GM19328 (cell line): Measurements from ENCODE around the gene COG2.
"Not testable (repeated sequence)": the region's sequence is repeated elsewhere in the genome, so short reads cannot be mapped to it uniquely, and the experiment has no call there.

ENCODE experiments used
- ATAC-seq: cut with Tn5 transposase; IDR thresholded peaks from one replicate; pipeline ENCODE4 v1.9.1; 2021; ENCODE audit warnings: mild to moderate bottlenecking, moderate library complexity; ENCODE audit not compliant: unreplicated experiment

The COG2 gene

DNA sequence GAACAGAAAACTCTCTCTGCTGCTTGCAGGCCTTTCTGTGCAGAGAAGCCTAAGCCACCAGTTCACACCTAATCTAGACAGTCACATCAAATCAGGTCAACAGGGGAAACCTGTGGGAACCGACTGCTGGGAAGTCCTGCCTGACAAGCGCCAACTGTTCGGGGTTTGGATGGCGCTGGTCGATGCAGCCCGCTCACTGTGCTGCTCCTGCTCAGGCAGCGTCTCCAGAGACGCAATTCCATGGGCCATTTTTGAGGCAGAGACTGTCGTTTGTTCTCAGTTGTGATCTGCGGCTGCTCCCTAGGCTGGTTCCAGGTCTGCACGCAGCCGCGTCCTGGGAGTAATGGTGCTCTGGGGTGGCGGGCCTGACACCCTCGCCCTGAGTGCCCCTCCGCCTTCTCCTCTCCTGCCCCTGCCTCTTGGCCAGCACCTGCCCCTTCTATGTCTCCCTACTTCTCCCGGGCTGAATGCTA, 70.2 kb downstream of the COG2 start:
- no peak for ATAC-seq

DNA sequence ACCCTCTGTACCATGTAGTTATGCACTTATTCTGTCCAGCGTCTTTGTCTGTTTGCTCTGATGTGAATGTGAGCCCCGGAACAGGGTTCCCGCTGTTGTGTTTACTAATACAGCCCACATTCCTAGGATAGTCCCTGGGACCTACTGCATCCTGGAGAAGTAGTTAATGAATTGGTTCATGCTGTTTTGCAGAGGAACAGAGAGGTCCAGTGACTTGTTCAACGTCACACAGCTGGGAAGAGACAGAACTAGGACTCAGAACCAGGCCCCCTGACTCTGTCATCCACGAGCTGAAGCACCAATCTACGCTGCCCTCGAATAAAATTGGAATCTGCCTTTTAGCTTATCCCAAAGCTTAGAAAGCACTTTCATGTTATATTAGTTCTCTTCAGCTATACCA, 70.9 kb downstream of the COG2 start:
- ATAC-seq = no peak

DNA sequence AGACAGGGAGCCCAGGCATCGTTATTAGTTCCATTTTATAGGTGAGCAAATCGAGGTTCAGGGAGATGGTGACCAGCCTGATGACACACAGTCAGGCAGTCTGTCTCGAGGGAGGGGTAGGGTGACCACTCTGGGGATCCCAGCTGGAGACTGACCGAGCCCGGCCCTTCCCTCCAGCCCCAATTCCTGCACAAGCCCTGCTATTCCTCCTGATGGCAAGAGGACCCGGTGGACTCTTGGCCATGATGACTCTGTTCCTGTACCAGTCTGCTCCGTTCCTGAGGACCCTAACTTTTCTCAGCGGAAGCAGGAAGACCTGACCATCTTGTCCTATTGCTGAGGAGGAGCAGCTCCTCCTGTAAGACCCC, 71.2 kb downstream of the COG2 start:
- no peak for ATAC-seq

DNA sequence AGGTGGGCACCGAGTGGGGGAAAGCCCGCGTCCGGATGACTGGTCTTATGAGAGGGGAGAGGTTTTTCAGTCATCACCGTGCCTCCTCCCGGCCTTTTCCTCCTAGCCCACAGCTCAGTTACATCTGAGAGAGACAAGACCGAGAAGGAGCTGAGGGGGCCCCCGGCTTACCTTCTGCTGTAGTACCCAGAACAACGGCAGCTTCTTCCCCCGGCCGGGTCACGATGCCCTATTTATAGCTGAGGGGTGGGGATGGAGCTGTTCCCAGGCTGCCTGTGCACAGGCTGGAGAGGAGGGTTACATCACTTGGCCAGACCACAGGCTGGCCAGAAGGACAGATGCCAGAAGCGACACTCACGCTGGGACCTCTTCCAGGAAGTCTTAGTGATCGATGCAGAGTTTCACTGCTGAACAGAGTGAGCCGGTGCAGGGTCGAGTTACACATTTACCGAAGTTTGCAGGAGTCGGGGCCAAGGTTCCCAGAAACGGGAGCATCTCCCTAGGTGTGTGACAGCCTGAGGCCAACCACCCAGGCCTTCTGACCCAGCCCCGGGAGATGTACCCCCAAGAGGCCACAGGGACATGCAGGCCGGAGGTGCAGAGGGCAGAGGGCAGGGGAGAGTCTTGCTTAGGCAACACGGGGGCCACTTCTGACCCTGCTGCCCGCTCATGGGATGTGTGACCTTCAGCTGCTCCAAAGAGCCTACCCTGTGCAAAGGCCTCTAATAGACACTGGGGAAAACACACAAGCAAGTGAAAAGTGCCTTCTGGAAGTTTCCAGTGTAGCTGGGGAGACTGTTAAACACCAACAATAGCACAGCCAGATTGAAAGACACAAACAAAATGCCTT, 71.9 kb downstream of the COG2 start, which contains the start of gene AGT:
Gene AGT (minus strand): TSS at position 208 of the 850 bp plus-strand sequence. CDS start 3,299 bp downstream, outside the sequence.
- ATAC-seq = no peak

DNA sequence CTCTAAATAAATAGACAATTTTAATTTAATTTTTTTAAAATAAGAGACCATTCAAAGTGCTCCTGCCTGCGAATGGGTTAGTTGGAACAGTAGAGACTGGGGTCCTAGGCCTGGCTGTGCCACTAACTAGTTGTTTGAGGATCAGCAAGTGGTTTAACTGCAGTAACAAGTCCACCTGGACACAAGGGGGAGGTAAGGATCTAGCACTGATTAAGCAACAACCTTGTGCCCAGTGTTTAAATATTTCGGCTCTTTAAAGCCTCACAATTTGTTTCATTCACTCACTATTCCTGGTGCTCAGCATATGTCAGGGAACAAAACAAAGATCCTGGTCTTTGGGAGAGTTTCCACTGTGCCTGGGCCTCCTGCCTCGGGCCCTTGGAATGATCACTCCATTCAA, 73.2 kb downstream of the COG2 start:
- ATAC-seq = no peak

DNA sequence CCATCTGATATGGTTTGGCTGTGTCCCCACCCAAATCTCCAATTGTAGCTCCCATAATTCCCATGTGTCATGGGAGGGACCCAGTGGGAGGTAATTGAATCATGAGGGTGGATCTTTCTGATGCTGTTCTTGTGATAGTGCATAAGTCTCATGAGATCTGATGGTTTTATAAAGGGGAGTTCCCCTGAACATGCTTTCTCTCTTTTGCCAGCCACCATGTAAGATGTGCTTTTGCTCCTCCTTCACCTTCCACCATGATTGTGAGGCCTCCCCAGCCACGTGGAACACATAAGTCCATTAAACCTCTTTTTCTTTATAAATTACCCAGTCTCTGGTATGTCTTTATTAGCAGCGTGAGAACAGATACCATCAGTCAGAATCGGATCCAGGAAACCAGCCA, 74.2 kb downstream of the COG2 start:
- ATAC-seq = not testable (repeated sequence)

DNA sequence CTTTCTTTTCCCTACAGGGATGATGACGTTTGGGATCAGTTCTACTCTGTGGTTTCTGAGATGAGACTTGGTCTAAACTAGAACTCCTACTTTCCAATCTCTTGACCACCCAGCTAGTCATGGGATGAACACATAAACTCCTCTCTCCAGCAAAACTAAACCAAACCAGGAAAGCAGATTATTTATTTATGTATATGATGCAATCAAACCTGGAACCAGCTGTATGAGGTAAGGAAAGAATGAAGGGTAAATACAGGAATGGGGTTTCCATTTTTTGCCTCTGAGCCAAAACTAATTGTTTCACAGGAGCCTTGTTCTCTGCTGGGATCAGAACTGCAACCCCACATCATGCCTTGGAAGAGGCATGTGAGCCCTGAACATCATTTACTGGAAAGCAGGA, 75.0 kb downstream of the COG2 start:
- ATAC-seq = no peak

DNA sequence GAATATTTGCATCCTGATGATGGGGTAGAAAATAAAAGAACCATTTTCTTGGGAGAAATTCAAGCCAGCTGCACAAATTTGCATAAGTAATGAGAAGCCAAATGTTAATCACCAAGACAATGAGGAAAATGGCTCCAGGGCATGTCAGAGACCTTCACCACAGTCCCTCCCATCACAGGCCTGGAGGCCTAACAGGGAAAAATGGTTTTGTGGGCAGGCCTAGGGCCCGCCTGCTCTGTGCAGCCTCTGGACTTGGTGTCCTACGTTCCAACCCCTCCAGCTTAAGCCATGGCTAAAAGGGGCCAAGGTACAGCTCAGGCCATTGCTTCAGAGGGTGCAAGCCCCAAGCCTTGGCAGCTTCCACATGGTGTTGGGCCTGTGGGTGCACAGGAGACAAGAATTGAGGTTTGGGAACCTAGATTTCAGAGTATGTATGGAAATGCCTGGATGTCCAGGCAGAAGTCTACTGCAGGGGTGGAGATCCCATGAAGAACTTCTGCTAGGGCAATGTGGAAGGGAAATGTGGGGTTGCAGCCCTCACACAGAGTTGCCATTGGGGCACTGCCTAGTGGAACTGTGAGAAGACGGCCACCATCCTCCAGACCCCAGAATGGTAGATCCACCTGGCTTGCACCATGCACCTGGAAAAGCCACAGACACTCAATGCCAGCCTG, 79.7 kb downstream of the COG2 start:
- ATAC-seq = not testable (repeated sequence)

DNA sequence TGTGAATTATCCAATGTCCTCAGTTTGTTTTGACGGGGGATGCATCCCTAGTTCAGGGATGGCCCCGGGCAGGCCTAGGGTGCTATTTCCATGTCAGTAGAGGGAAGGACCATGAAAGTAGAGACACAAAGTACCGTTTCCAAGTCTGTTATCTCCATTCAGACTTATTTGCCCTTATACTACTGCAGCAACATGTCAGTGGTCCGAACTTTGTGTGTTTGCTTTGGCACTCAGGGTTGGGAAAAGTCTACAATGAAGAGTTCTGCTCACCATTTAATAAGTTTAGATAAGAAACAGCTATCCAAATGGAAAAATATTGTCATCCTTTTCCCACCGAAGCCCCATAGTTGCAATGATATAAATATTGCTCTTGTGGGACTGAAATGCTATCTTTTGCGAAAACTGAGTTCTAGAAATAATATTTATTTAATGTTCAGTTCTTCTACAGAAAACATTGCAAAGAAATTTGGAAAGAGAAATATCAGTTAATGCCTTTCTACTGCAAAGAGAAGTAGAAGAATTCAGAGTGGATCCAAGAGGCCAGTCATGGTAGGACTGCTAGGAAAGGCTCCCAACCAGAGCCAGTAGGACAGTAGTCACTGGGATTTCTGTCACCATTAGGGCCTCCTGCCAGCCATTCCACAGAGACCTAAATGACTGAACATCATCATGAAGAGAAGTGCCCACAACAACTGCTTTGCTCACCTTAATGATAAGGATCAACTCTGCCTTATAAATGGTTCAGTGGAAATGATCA, 83.2 kb downstream of the COG2 start:
- ATAC-seq = no peak

DNA sequence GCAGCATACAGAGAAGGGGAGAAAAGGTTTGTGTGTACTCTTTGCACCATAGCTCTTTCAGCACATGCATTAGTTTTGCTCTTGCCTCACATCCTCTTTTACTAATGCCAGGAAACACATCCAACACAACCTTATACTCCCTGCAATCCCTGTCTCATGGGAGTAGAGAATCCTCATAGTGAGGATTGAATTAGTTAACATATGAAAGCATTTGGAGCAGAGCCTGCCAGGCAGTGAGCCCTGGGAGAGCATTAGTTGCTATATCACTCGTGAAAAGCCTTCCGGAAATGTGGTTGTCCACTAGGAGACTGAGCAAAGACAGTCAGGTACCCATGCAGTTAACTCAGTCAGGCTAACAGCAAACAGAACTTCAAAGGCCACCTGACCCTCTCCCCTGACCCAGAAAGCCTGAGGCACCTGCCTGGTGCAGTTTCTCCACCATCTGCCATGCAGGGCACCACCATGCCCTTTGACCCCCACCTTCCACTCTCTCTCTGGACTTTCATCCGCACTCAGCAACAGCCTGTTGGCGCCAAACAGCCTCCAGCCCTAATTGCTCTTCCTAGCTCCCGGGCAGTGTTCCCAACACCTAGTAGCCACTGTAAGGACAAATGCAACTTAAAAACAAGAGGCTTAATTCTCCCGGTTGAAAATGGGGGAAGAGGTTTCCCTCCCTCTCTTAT, 86.6 kb downstream of the COG2 start:
- no peak for ATAC-seq

DNA sequence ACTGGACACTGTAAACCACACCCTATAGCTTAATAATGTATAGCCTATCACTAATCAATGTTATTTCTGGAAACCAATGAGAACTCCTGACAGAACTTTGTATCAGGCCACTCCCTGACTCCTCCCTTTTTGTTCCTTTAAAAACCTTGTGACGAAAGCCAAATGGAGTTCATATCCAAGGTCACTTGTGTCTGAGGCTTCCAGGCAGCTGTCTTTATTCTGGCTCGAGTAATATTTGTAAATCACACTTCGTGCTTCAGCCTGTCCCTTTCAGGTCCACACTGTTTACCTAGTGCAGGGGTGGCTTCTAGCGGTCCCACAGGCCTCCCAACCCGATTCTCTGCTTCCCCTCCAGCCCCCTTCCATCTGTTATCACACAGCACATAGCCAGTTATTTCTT, 88.7 kb downstream of the COG2 start:
- no peak for ATAC-seq

DNA sequence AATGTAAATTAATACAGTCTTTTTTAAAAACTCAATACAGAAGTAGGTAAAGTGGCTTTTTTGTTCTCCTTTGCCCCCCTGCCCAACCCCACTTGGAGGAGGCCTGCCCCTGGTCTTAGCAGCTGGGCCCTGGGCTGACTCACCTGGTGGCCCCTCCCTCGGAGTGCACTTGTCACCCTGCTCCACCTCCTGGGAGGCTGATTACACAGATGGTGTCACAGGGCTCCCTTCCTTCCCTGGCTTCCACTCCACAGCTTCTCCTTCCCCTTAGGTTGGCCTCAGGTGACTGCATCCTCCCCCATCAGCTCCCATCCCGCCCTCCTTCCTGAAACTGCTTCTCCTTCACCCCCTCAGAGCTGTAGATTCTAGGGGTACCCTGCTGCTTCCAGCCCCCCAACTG, 93.2 kb downstream of the COG2 start:
- ATAC-seq = no peak

DNA sequence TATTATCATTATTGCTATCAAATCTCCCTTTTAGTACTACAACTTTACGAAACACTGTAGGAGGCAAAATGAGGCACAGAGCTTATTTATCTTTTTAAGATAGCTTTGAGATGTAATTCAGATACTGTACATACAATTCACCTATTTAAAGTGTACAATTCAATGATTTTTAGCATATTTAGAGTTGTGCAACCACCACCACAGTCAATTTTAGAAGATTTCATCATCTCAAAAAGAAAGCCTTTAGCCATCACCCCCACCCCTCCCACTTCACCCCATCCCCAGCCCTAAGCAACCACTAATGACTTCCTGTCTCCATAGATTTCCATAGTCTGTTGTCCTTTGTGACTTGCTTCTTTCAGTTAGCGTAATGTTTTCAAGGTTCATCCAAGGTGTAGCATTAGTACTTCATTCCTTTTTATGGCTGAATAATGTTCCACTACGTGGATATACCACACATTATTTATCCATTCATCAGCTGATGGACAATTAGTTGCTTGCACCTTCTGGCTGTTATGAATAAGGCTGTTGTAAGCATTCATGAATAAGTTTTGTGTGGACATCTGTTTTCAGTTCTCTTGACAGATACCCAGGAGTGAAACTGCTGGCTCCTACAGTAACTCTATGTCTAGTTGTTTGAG, 95.5 kb downstream of the COG2 start:
- ATAC-seq = no peak

DNA sequence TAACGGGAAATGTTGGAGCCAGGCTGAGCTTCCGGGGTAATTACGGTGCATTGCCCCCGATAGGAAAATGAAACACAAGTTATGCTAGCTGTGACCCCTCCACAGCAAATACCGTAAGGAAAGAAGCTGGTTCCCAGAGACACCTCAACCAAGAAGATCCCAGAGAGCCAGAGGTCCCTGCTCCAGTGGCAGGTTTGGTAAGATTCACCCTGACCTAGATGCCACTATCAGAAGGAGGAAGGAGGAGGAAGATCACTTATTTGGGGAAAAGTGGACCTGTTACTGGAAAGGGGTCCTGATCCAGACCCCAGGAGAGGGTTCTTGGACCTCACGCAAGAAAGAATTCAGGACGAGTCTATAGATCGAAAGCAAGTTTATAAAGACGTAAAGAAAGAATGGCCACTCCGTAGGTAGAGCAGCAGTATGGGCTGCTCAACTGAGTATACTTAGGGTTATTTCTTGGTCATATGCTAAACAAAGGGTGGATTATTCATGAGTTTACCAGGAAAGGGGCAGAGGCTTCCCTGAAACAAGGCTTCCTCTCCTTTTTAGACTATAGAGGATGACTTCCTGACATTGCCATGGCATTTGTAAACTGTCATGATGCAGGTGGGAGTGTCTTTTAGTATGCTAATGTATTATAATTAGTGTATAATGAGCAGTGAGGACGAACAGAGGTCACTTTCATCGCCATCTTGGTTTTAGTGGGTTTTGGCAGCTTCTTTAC, 97.4 kb downstream of the COG2 start:
- ATAC-seq = no peak
